WTC11 (cell line): ENCODE measurements around the gene LRRC27.

Experiments
- CREB1 ChIP-seq: sonication (generic); formaldehyde crosslinking; IDR thresholded peaks from 2 replicates; pipeline ENCODE4 v1.8.0; 2023; ENCODE audit warnings: mild to moderate bottlenecking, missing genetic modification reagents
- CTCF ChIP-seq: fragments of 200-600 bp; IDR thresholded peaks from 2 replicates; pipeline ENCODE4 v1.8.0; 2022; ENCODE audit warnings: antibody characterized with exemption
- ETV6 ChIP-seq: sonication (generic); formaldehyde crosslinking; IDR thresholded peaks from 2 replicates; pipeline ENCODE4 v1.8.1; 2022; ENCODE audit warnings: mild to moderate bottlenecking, missing genetic modification reagents
- JUN ChIP-seq: sonication (generic); formaldehyde crosslinking; IDR thresholded peaks from 2 replicates; pipeline ENCODE4 v1.8.0; 2023; ENCODE audit warnings: mild to moderate bottlenecking, missing genetic modification reagents
- ZNF263 ChIP-seq: sonication (generic); formaldehyde crosslinking; IDR thresholded peaks from 2 replicates; pipeline ENCODE4 v1.8.1; 2022; ENCODE audit warnings: low read depth, mild to moderate bottlenecking, moderate library complexity, missing genetic modification reagents

- no peak for TF ChIP-seq JUN (CRISPR knock-in tag)
- TF ChIP-seq ZNF263 (CRISPR knock-in tag): no peak
- TF ChIP-seq CREB1 (CRISPR knock-in tag): no peak
- TF ChIP-seq ETV6 (CRISPR knock-in tag): no peak
- TF ChIP-seq CTCF: no peak
Measured at GRCh38 chr10:132381741-132382140, 49.7 kb downstream of the LRRC27 start.
